Measurements from ENCODE around the gene IFI44.

The IFI44 gene

DNA sequence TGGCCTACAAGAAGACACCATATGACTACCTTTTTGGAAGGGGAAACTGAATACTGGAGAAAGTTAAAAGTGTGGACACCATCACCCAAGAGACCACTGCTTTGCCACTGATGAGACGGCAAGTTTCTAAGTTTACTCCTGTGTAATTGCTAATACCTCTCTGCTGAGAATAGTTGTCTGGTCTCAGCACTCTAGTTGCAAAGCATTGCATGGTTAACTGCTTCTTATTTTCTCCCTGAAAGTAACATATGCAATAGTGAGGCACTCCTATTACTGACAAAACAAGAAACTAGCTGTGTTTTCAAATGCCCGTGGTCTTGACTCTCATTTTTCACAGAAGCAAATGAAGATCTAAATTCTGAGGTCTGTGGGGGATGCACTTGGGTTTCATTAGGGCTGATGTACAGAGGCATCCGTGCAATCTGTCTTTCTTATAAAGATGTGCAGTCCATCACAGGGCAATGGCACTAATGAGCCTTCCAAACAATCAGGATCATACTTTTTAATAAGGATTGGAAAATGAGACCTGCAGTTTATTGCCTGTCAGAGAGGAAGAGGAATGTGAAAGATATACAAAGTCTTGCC is 62.9 kb downstream of the IFI44 start:
- no peak for DNase-seq (ENCODE audit: low spot score)

GRCh38 chr1:78713297-78713696 is 63.7 kb downstream of the IFI44 start:
- no peak for DNase-seq (ENCODE audit: low spot score)

Data from NAMALWA (cell line).